ENCODE results near the gene DAZAP1.

The DAZAP1 gene

GRCh38 chr19:1483131-1483978, 76.0 kb downstream of the DAZAP1 start:
- no peak overlapping the region for H3K4me3 ChIP-seq
- no peak overlapping the region for H3K27ac ChIP-seq
- no peak for DNase-seq (ENCODE audit: low spot score)
- TF ChIP-seq, protein P1, sequence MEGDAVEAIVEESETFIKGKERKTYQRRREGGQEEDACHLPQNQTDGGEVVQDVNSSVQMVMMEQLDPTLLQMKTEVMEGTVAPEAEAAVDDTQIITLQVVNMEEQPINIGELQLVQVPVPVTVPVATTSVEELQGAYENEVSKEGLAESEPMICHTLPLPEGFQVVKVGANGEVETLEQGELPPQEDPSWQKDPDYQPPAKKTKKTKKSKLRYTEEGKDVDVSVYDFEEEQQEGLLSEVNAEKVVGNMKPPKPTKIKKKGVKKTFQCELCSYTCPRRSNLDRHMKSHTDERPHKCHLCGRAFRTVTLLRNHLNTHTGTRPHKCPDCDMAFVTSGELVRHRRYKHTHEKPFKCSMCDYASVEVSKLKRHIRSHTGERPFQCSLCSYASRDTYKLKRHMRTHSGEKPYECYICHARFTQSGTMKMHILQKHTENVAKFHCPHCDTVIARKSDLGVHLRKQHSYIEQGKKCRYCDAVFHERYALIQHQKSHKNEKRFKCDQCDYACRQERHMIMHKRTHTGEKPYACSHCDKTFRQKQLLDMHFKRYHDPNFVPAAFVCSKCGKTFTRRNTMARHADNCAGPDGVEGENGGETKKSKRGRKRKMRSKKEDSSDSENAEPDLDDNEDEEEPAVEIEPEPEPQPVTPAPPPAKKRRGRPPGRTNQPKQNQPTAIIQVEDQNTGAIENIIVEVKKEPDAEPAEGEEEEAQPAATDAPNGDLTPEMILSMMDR (IDR thresholded peaks at IDR 0.05), result no peak

- no peak for DNase-seq (ENCODE audit: low spot score)
- TF ChIP-seq, protein P1 (IDR thresholded peaks at IDR 0.05), result no peak
- H3K27ac ChIP-seq, result no peak overlapping the region
- no peak overlapping the region for H3K4me3 ChIP-seq
Measured at GRCh38 chr19:1483979-1484428, 76.6 kb downstream of the DAZAP1 start.

All from coronary artery (tissue), 2 donors.